ENCODE data around the gene TMEM171.

TMEM171 gene

DNA sequence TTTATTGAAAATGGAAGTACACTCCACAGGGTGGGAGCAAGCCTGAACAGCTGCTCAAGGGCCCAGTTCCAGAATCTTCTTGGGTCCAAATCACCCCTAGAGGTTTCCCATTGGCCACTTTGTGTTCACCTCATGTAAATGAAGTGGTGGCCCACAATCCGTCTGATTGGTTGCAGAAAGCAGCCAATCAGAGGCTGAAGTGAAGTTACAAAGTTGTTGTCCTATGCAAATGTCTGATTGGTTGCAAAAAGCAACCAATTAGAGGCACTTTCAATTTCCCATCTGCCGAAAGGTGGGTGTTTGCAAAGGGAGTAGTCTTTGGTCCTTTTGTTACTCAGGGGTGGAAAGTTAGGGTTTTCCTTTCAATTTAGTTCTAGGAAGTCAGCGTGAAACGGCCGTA lies 8.8 kb downstream of the TMEM171 start (continued):
- TF ChIP-seq, protein P1, sequence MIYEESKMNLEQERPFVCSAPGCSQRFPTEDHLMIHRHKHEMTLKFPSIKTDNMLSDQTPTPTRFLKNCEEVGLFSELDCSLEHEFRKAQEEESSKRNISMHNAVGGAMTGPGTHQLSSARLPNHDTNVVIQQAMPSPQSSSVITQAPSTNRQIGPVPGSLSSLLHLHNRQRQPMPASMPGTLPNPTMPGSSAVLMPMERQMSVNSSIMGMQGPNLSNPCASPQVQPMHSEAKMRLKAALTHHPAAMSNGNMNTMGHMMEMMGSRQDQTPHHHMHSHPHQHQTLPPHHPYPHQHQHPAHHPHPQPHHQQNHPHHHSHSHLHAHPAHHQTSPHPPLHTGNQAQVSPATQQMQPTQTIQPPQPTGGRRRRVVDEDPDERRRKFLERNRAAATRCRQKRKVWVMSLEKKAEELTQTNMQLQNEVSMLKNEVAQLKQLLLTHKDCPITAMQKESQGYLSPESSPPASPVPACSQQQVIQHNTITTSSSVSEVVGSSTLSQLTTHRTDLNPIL (CRISPR knock-in tag; IDR thresholded peaks at IDR 0.05; ENCODE audit: low read depth): no peak
- no peak for TF ChIP-seq SNAI2 (CRISPR knock-in tag; IDR thresholded peaks at IDR 0.05)
- no peak for TF ChIP-seq GLIS3 (CRISPR knock-in tag; IDR thresholded peaks at IDR 0.05)
- TF ChIP-seq PPARA (CRISPR knock-in tag; IDR thresholded peaks at IDR 0.05; ENCODE audit: borderline replicate concordance): no peak

DNA sequence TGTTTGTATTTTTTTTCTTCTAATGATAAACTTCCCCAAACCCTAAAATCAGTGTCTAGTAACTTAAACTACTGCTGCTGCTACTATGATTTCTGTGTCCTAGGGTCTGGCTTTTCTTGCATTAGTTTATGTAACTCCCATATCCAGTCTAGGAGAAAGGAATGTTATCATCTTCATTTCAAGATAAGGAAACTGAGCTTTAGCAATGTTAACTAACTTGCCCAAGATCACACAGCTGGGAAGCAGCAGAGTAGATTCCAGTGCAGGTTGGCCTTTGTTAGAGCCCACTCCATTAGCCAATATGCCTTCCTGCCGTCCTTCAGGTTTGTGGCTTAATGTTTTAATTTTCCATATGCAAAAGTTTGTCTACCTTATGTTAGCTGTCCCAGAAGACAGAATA lies 10.4 kb downstream of the TMEM171 start:
- TF ChIP-seq BACH2 (CRISPR knock-in tag; IDR thresholded peaks at IDR 0.05; ENCODE audit: borderline replicate concordance): no peak
- TF ChIP-seq GLIS3 (CRISPR knock-in tag; IDR thresholded peaks at IDR 0.05): no peak
- TF ChIP-seq, protein P2, sequence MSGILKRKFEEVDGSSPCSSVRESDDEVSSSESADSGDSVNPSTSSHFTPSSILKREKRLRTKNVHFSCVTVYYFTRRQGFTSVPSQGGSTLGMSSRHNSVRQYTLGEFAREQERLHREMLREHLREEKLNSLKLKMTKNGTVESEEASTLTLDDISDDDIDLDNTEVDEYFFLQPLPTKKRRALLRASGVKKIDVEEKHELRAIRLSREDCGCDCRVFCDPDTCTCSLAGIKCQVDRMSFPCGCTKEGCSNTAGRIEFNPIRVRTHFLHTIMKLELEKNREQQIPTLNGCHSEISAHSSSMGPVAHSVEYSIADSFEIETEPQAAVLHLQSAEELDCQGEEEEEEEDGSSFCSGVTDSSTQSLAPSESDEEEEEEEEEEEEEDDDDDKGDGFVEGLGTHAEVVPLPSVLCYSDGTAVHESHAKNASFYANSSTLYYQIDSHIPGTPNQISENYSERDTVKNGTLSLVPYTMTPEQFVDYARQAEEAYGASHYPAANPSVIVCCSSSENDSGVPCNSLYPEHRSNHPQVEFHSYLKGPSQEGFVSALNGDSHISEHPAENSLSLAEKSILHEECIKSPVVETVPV (CRISPR knock-in tag; IDR thresholded peaks at IDR 0.05): no peak
- TF ChIP-seq TOX (CRISPR knock-in tag; IDR thresholded peaks at IDR 0.05; ENCODE audit: borderline replicate concordance): no peak
- TF ChIP-seq ARNTL (CRISPR knock-in tag; IDR thresholded peaks at IDR 0.05; ENCODE audit: borderline replicate concordance, low read depth): no peak
- TF ChIP-seq POU6F1 (CRISPR knock-in tag; IDR thresholded peaks at IDR 0.05; ENCODE audit: borderline replicate concordance, low read depth): no peak
- no peak for TF ChIP-seq ZNF8 (CRISPR knock-in tag; IDR thresholded peaks at IDR 0.05)
- no peak for TF ChIP-seq ESRRG (CRISPR knock-in tag; IDR thresholded peaks at IDR 0.05)
- TF ChIP-seq ZC3H10 (CRISPR knock-in tag; IDR thresholded peaks at IDR 0.05): no peak
- no peak for TF ChIP-seq ISL1 (CRISPR knock-in tag; IDR thresholded peaks at IDR 0.05)
- no peak for TF ChIP-seq TSHZ2 (CRISPR knock-in tag; IDR thresholded peaks at IDR 0.05)
- no peak for TF ChIP-seq SNAI2 (CRISPR knock-in tag; IDR thresholded peaks at IDR 0.05)
- TF ChIP-seq ZFP3 (CRISPR knock-in tag; IDR thresholded peaks at IDR 0.05): no peak
- TF ChIP-seq PPARA (CRISPR knock-in tag; IDR thresholded peaks at IDR 0.05; ENCODE audit: borderline replicate concordance): no peak
- TF ChIP-seq, protein P3, sequence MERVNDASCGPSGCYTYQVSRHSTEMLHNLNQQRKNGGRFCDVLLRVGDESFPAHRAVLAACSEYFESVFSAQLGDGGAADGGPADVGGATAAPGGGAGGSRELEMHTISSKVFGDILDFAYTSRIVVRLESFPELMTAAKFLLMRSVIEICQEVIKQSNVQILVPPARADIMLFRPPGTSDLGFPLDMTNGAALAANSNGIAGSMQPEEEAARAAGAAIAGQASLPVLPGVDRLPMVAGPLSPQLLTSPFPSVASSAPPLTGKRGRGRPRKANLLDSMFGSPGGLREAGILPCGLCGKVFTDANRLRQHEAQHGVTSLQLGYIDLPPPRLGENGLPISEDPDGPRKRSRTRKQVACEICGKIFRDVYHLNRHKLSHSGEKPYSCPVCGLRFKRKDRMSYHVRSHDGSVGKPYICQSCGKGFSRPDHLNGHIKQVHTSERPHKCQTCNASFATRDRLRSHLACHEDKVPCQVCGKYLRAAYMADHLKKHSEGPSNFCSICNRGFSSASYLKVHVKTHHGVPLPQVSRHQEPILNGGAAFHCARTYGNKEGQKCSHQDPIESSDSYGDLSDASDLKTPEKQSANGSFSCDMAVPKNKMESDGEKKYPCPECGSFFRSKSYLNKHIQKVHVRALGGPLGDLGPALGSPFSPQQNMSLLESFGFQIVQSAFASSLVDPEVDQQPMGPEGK (CRISPR knock-in tag; IDR thresholded peaks at IDR 0.05; ENCODE audit: borderline replicate concordance): no peak
- no peak for TF ChIP-seq TCF4 (CRISPR knock-in tag; IDR thresholded peaks at IDR 0.05; ENCODE audit: borderline replicate concordance)
- TF ChIP-seq CSDC2 (CRISPR knock-in tag; IDR thresholded peaks at IDR 0.05): no peak
- TF ChIP-seq ZNF565 (CRISPR knock-in tag; conservative IDR thresholded peaks at IDR 0.05; ENCODE audit: low read depth): no peak
- no peak for TF ChIP-seq ZFP30 (CRISPR knock-in tag; IDR thresholded peaks at IDR 0.05)
- no peak for ATAC-seq

GRCh38 chr5:73131711-73132425 lies 11.5 kb downstream of the TMEM171 start:
- TF ChIP-seq, protein P3 (CRISPR knock-in tag; IDR thresholded peaks at IDR 0.05; ENCODE audit: borderline replicate concordance): no peak
- no peak for TF ChIP-seq CSDC2 (CRISPR knock-in tag; IDR thresholded peaks at IDR 0.05)
- TF ChIP-seq ESRRG (CRISPR knock-in tag; IDR thresholded peaks at IDR 0.05): no peak
- no peak for ATAC-seq
